ENCODE data around the gene TAC4. TPM values are rescaled to one million over a fixed set of nuclear protein-coding genes. Genes with fewer than 3 reads are reported as not detected.

Gene TAC4
- total and polyA plus RNA-seq, 2 donors (not counting 3 experiments of a cell fraction or from before 2014, with no cell fraction given): 0.19 TPM; not detected in 1

GRCh38 chr17:49814781-49815529 is 32.9 kb downstream of the TAC4 start:
- POLR2A ChIA-PET: no interaction called here
- Histone ChIP-seq H3K36me3 (ENCODE audit: control insufficient read depth in 2 of 2, extremely low read depth in 1 of 2, insufficient read depth in 2 of 2, low read length in 2 of 2) (peaks cover 3 to 8% of the 10 kb centered on the region in 2 experiments), H3K9ac (replicated peaks; ENCODE audit: extremely low read depth, insufficient read depth, low read length) (peak overlapping the region; percentile 37), H3K4me3 (replicated peaks in 1 of 3; ENCODE audit: insufficient read depth in 1 of 3, low read depth in 1 of 3, low read length in 3 of 3) (peak overlapping the region in 2 of 3 experiments; percentile 8 to 26), H3K4me1 (ENCODE audit: control insufficient read depth, extremely low read depth, insufficient read depth, low read length) (peaks cover 41% of the 10 kb centered on the region), H3K79me2 (ENCODE audit: control insufficient read depth, insufficient read depth, low read length) (peaks cover 9% of the 10 kb centered on the region), H3K4me2 (ENCODE audit: insufficient read depth, low read length) (peak overlapping the region; percentile 69), H2AFZ (ENCODE audit: low read depth, low read length) (no peak overlapping the region), H3K27me3 (ENCODE audit: control insufficient read depth in 2 of 2, insufficient read depth in 2 of 2, low read length in 2 of 2) (no peaks in the 10 kb centered on the region), H3K9me3 (replicated peaks; ENCODE audit: control insufficient read depth, insufficient read depth, low read length) (no peaks in the 10 kb centered on the region), H3K9me1 (replicated peaks; ENCODE audit: control insufficient read depth, extremely low read depth, insufficient read depth, low read length) (no peaks in the 10 kb centered on the region), H4K20me1 (replicated peaks; ENCODE audit: control insufficient read depth, extremely low read depth, insufficient read depth, low read length) (no peaks in the 10 kb centered on the region), H3K27ac (ENCODE audit: insufficient read depth, low read depth, low read length) (peak overlapping the region; percentile 60)
- no TSS peak for BruUV-seq (replicated peaks)
- FAIRE-seq (no peak), DNase-seq (ENCODE audit: low read depth, low spot score) (no peak)
- CTCF ChIA-PET: interaction anchor here (0.9 to 1.8 kb wide), 7 partner anchors 14 to 46 kb away, joined by 3 to 5 read pairs (median 3); no protein-coding TSS in a partner anchor
- intact Hi-C loops (cut with micrococcal nuclease) (no loop called here), dilution Hi-C loops (cut with MboI; ENCODE audit: extremely low pct_ligation_motif_present, low sequenced_read_pairs) (no loop called here)
- TF ChIP-seq GATA2 (IDR thresholded peaks at IDR 0.05; ENCODE audit: insufficient read depth, insufficient read length, low read depth, low read length): no peak
- TF ChIP-seq POLR2AphosphoS5 (IDR thresholded peaks at IDR 0.05; ENCODE audit: insufficient read depth, low read depth, low read length): no peak
- TF ChIP-seq CTCF (IDR thresholded peaks at IDR 0.05; ENCODE audit: extremely low read depth in 1 of 2, insufficient read depth in 1 of 2, low read depth in 1 of 2, low read length in 2 of 2): no peak
- no peak for TF ChIP-seq FOS (IDR thresholded peaks at IDR 0.05; ENCODE audit: borderline replicate concordance, insufficient read depth, low read length)
